Liver (tissue), 9 donors: ENCODE data around the gene C19orf81. TPM values are rescaled to one million over a fixed set of nuclear protein-coding genes. Genes with fewer than 3 reads are reported as not detected.

Experiments
- DNase-seq: peaks from one replicate; pipeline ENCODE4 v3.0.0-alpha.2; 2017; ENCODE audit warnings: low spot score
- H3K27ac ChIP-seq, 2 donors: one replicate each; pipeline ENCODE4 v1.7.0; 2013; ENCODE audit warnings: inconsistent platforms in 2 of 2, low read length in 2 of 2, control low read depth in 1 of 2, low read depth in 1 of 2, mild to moderate bottlenecking in 1 of 2
- H3K27me3 ChIP-seq, 4 donors: one replicate each; pipeline versions ENCODE4 v1.6.1 to v1.7.0; 2013; ENCODE audit warnings: low read length in 3 of 4, inconsistent platforms in 1 of 4, mild to moderate bottlenecking in 1 of 4, moderate library complexity in 1 of 4; ENCODE audit not compliant: control insufficient read depth in 4 of 4, insufficient read depth in 4 of 4
- H3K36me3 ChIP-seq, 4 donors: one replicate each; pipeline versions ENCODE4 v1.6.1 to v1.7.0; 2013; ENCODE audit warnings: low read length in 3 of 4, mild to moderate bottlenecking in 3 of 4, low read depth in 1 of 4, moderate library complexity in 1 of 4; ENCODE audit not compliant: control insufficient read depth in 4 of 4, insufficient read depth in 3 of 4
- H3K4me1 ChIP-seq, 4 donors: one replicate each; pipeline versions ENCODE4 v1.6.1 to v1.7.0; 2013; ENCODE audit warnings: low read length in 3 of 4, mild to moderate bottlenecking in 3 of 4, moderate library complexity in 1 of 4; ENCODE audit not compliant: control insufficient read depth in 4 of 4, insufficient read depth in 4 of 4
- H3K4me3 ChIP-seq, 3 donors: one replicate each; pipeline versions ENCODE4 v1.6.1 to v1.7.0; 2013; ENCODE audit warnings: low read length in 3 of 3, control low read depth in 1 of 3, low read depth in 1 of 3, mild to moderate bottlenecking in 1 of 3
- H3K9ac ChIP-seq, 2 donors: one replicate each; pipeline ENCODE4 v1.7.0; 2013; ENCODE audit warnings: low read length in 2 of 2, mild to moderate bottlenecking in 2 of 2, moderate library complexity in 2 of 2, control low read depth in 1 of 2, low read depth in 1 of 2
- H3K9me3 ChIP-seq, 4 donors: one replicate each; pipeline versions ENCODE4 v1.6.1 to v1.7.0; 2013; ENCODE audit warnings: low read length in 3 of 4; ENCODE audit not compliant: control insufficient read depth in 4 of 4
- FOXA1 ChIP-seq: IDR thresholded peaks from 2 replicates; pipeline ENCODE4 v1.6.1; 2016; ENCODE audit warnings: antibody characterized with exemption
- FOXA2 ChIP-seq: IDR thresholded peaks from 2 replicates; pipeline ENCODE4 v1.6.1; 2016; ENCODE audit warnings: antibody characterized with exemption
- GABPA ChIP-seq, 2 donors: IDR thresholded peaks in 1 of 2; conservative IDR thresholded peaks in 1 of 2; 2 replicates each; pipeline ENCODE4 v1.6.1; 2016; ENCODE audit warnings: antibody characterized with exemption in 2 of 2, mild to moderate bottlenecking in 1 of 2, moderate library complexity in 1 of 2
- HNF4A ChIP-seq, 2 donors: conservative IDR thresholded peaks; 2 replicates each; pipeline ENCODE4 v1.6.1; 2016; ENCODE audit warnings: antibody characterized with exemption in 2 of 2, mild to moderate bottlenecking in 2 of 2
- HNF4G ChIP-seq: IDR thresholded peaks from 2 replicates; pipeline ENCODE4 v1.6.1; 2016; ENCODE audit warnings: antibody characterized with exemption
- JUND ChIP-seq, 2 donors: IDR thresholded peaks; 2 replicates each; pipeline ENCODE4 v1.6.1; 2016; ENCODE audit warnings: antibody characterized with exemption in 2 of 2
- NR2F2 ChIP-seq: IDR thresholded peaks from 2 replicates; pipeline ENCODE4 v1.6.1; 2016; ENCODE audit warnings: antibody characterized with exemption
- RAD21 ChIP-seq, 2 donors: IDR thresholded peaks; 2 replicates each; pipeline ENCODE4 v1.6.1; 2016; ENCODE audit warnings: antibody characterized with exemption in 2 of 2, mild to moderate bottlenecking in 2 of 2
- RXRA ChIP-seq, 2 donors: IDR thresholded peaks; 2 replicates each; pipeline ENCODE4 v1.6.1; 2017 to 2018; ENCODE audit warnings: antibody characterized with exemption in 2 of 2, mild to moderate bottlenecking in 1 of 2
- SP1 ChIP-seq: IDR thresholded peaks from 2 replicates; pipeline ENCODE4 v1.6.1; 2018; ENCODE audit warnings: antibody characterized with exemption, mild to moderate bottlenecking
- TAF1 ChIP-seq: conservative IDR thresholded peaks from 2 replicates; pipeline ENCODE4 v1.6.1; 2016; ENCODE audit warnings: antibody characterized with exemption, mild to moderate bottlenecking
- YY1 ChIP-seq: IDR thresholded peaks from 2 replicates; pipeline ENCODE4 v1.6.1; 2016; ENCODE audit warnings: antibody characterized with exemption, mild to moderate bottlenecking
- WGBS: extraction: QIAGEN DNeasy Blood & Tissue Kit; methylation state at CpG from one replicate; pipeline ENCODE4 v1.1.7; 2013; 5-methylcytosine and 5-hydroxymethylcytosine counted together
- polyA plus RNA-seq, 2 donors: library from polyadenylated mRNA; stranded (reverse) in 1 of 2; unstranded in 1 of 2; fragments of 200-250 nt in 1 of 2; fragments of >200 nt in 1 of 2; fragmentation: Nextera tagmentation in 1 of 2; extraction: Ambion mirVana in 1 of 2; gene quantifications; one replicate each; pipeline versions ENCODE4 v1.2.1 to v1.2.3, GENCODE V29; 2013 to 2015
- total RNA-seq, 2 donors: library from RNA; depleted of rRNA; stranded (reverse); fragments of >200 nt; gene quantifications; one replicate each; pipeline ENCODE4 v1.2.3, GENCODE V29; 2014
- TF ChIP-seq, protein P1 (sequence below): IDR thresholded peaks from 2 replicates; pipeline ENCODE4 v1.6.1; 2016; ENCODE audit warnings: antibody characterized with exemption
- TF ChIP-seq, protein P2 (sequence below): IDR thresholded peaks from 2 replicates; pipeline ENCODE4 v1.6.1; 2016; ENCODE audit warnings: antibody characterized with exemption
- TF ChIP-seq, protein P3 (sequence below): fragments of 150-350 bp; IDR thresholded peaks from 2 replicates; pipeline ENCODE4 v1.5.1; 2017; ENCODE audit warnings: improper control_type of control experiment, low read depth, low read length; ENCODE audit not compliant: missing input control
- TF ChIP-seq, protein P4 (sequence below): IDR thresholded peaks from 2 replicates; pipeline ENCODE4 v1.6.1; 2016; ENCODE audit warnings: antibody characterized with exemption, mild to moderate bottlenecking
- TF ChIP-seq, protein P5 (sequence below): IDR thresholded peaks from 2 replicates; pipeline ENCODE4 v1.6.1; 2016; ENCODE audit warnings: antibody characterized with exemption
- donor health status: healthy.
- donor health status: healthy.
- donor health status: healthy.
- donor health status: healthy.
- donor health status: healthy.

C19orf81 gene
- total and polyA plus RNA-seq, 4 donors, result not detected

DNA sequence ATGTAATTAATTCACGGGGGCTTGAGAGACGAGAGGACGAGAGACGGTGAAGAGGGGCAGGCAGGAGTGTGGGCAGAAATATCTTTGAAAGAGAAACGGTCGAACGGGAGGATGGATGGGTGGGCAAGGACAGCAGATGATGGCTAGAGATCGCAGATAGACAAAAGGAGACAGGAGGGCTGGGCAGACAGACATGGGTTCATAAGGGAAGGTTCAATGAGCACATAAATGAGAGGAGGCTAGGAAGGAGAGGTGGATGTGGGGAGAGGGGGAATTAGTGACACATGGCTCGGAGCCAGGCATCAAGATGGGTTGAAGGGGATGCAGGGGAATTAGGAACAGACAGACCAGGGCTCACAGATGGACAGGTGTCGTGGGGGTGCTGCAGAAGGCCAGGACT, 10.6 kb upstream of the C19orf81 start:
- H3K4me1 ChIP-seq, result no peaks in the 10 kb centered on the region
- no peaks in the 10 kb centered on the region for H3K36me3 ChIP-seq

More for the DNA sequence above, 10.6 kb upstream of the C19orf81 start:
- peaks cover 0 to 8% (median 2%) of the 10 kb centered on the region in 4 donors for H3K27me3 ChIP-seq
- H3K9me3 ChIP-seq, result peaks cover 3 to 17% (median 10%) of the 10 kb centered on the region in 4 donors
- WGBS, result 40% methylated on average over 10 of the region's 10 CpGs
- H3K27ac ChIP-seq, result no peak overlapping the region
- no peak overlapping the region for H3K4me3 ChIP-seq
- H3K9ac ChIP-seq, result no peak overlapping the region
- TF ChIP-seq RAD21 (IDR thresholded peaks at IDR 0.05) (no peak), YY1 (no peak), FOXA2 (no peak), RXRA (IDR thresholded peaks at IDR 0.05) (no peak), HNF4A (conservative IDR thresholded peaks at IDR 0.05) (no peak), FOXA1 (no peak), JUND (IDR thresholded peaks at IDR 0.05) (no peak), HNF4G (no peak), SP1 (no peak), NR2F2 (no peak), GABPA (IDR thresholded peaks at IDR 0.05 in 1 of 2, conservative IDR thresholded peaks at IDR 0.05 in 1 of 2) (no peak), TAF1 (no peak)
- TF ChIP-seq, protein P1, sequence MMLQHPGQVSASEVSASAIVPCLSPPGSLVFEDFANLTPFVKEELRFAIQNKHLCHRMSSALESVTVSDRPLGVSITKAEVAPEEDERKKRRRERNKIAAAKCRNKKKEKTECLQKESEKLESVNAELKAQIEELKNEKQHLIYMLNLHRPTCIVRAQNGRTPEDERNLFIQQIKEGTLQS, result no peak
- TF ChIP-seq, protein P2, sequence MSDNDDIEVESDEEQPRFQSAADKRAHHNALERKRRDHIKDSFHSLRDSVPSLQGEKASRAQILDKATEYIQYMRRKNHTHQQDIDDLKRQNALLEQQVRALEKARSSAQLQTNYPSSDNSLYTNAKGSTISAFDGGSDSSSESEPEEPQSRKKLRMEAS, result no peak
- TF ChIP-seq, protein P3, sequence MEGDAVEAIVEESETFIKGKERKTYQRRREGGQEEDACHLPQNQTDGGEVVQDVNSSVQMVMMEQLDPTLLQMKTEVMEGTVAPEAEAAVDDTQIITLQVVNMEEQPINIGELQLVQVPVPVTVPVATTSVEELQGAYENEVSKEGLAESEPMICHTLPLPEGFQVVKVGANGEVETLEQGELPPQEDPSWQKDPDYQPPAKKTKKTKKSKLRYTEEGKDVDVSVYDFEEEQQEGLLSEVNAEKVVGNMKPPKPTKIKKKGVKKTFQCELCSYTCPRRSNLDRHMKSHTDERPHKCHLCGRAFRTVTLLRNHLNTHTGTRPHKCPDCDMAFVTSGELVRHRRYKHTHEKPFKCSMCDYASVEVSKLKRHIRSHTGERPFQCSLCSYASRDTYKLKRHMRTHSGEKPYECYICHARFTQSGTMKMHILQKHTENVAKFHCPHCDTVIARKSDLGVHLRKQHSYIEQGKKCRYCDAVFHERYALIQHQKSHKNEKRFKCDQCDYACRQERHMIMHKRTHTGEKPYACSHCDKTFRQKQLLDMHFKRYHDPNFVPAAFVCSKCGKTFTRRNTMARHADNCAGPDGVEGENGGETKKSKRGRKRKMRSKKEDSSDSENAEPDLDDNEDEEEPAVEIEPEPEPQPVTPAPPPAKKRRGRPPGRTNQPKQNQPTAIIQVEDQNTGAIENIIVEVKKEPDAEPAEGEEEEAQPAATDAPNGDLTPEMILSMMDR, result no peak
- TF ChIP-seq, protein P4, sequence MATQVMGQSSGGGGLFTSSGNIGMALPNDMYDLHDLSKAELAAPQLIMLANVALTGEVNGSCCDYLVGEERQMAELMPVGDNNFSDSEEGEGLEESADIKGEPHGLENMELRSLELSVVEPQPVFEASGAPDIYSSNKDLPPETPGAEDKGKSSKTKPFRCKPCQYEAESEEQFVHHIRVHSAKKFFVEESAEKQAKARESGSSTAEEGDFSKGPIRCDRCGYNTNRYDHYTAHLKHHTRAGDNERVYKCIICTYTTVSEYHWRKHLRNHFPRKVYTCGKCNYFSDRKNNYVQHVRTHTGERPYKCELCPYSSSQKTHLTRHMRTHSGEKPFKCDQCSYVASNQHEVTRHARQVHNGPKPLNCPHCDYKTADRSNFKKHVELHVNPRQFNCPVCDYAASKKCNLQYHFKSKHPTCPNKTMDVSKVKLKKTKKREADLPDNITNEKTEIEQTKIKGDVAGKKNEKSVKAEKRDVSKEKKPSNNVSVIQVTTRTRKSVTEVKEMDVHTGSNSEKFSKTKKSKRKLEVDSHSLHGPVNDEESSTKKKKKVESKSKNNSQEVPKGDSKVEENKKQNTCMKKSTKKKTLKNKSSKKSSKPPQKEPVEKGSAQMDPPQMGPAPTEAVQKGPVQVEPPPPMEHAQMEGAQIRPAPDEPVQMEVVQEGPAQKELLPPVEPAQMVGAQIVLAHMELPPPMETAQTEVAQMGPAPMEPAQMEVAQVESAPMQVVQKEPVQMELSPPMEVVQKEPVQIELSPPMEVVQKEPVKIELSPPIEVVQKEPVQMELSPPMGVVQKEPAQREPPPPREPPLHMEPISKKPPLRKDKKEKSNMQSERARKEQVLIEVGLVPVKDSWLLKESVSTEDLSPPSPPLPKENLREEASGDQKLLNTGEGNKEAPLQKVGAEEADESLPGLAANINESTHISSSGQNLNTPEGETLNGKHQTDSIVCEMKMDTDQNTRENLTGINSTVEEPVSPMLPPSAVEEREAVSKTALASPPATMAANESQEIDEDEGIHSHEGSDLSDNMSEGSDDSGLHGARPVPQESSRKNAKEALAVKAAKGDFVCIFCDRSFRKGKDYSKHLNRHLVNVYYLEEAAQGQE, result no peak
- TF ChIP-seq, protein P5, sequence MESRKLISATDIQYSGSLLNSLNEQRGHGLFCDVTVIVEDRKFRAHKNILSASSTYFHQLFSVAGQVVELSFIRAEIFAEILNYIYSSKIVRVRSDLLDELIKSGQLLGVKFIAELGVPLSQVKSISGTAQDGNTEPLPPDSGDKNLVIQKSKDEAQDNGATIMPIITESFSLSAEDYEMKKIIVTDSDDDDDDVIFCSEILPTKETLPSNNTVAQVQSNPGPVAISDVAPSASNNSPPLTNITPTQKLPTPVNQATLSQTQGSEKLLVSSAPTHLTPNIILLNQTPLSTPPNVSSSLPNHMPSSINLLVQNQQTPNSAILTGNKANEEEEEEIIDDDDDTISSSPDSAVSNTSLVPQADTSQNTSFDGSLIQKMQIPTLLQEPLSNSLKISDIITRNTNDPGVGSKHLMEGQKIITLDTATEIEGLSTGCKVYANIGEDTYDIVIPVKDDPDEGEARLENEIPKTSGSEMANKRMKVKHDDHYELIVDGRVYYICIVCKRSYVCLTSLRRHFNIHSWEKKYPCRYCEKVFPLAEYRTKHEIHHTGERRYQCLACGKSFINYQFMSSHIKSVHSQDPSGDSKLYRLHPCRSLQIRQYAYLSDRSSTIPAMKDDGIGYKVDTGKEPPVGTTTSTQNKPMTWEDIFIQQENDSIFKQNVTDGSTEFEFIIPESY, result no peak
- no peak for DNase-seq
